SK-N-MC (cell line): ENCODE results near the gene ADAMTSL1.

Source experiments
- DNase-seq: peaks from one replicate; pipeline ENCODE4 v3.0.0-alpha.2; 2011; ENCODE audit warnings: low read depth, low spot score
- H3K27ac ChIP-seq: fragments of 200-600 bp; sonication (generic); 2 replicates; pipeline ENCODE4 v1.5.1; 2016; ENCODE audit warnings: mixed run types
- H3K36me3 ChIP-seq: fragments of 200-600 bp; sonication (generic); 2 replicates; pipeline ENCODE4 v1.6.1; 2017; ENCODE audit warnings: antibody characterized with exemption, low read length, mixed read lengths; ENCODE audit not compliant: insufficient read depth
- H3K4me3 ChIP-seq: fragments of 200-600 bp; sonication (generic); 2 replicates; pipeline ENCODE4 v1.5.1; 2016
- H3K9ac ChIP-seq: fragments of 200-600 bp; sonication (generic); 2 replicates; pipeline ENCODE4 v1.8.0; 2017; ENCODE audit warnings: mixed run types, mixed read lengths; ENCODE audit not compliant: insufficient read length
- H3K9me3 ChIP-seq: fragments of 200-600 bp; sonication (generic); 2 replicates; pipeline ENCODE4 v1.6.1; 2017; ENCODE audit warnings: low read depth, mild to moderate bottlenecking, antibody characterized with exemption, low read length, moderate library complexity, mixed read lengths
- EZH2 ChIP-seq: fragments of 200-600 bp; sonication (generic); IDR thresholded peaks from one replicate; pipeline ENCODE4 v1.6.1; 2017; ENCODE audit warnings: antibody characterized with exemption
- FOXP2 ChIP-seq: optimal IDR thresholded peaks from 2 replicates; pipeline ENCODE3; 2011; ENCODE audit warnings: mild to moderate bottlenecking, moderate library complexity; ENCODE audit not compliant: insufficient read depth; ENCODE audit errors: extremely low read length, control extremely low read depth
- POLR2AphosphoS5 ChIP-seq: IDR thresholded peaks from 2 replicates; pipeline ENCODE4 v1.6.1; 2012; ENCODE audit warnings: mild to moderate bottlenecking, low read depth, low read length, borderline replicate concordance

ADAMTSL1 gene

GRCh38 chr9:18499980-18500379 is 26.0 kb downstream of the ADAMTSL1 start:
- Histone ChIP-seq H3K27ac (no peak overlapping the region), H3K36me3 (no peaks in the 10 kb centered on the region), H3K9ac (no peak overlapping the region), H3K9me3 (no peaks in the 10 kb centered on the region), H3K4me3 (no peak overlapping the region)
- DNase-seq = no peak
- TF ChIP-seq FOXP2 (no peak), POLR2AphosphoS5 (no peak), EZH2 (no peak)

GRCh38 chr9:18500451-18500850 is 26.5 kb downstream of the ADAMTSL1 start:
- Histone ChIP-seq H3K4me3 (no peak overlapping the region), H3K36me3 (no peaks in the 10 kb centered on the region), H3K9ac (no peak overlapping the region), H3K27ac (no peak overlapping the region), H3K9me3 (no peaks in the 10 kb centered on the region)
- TF ChIP-seq EZH2 (no peak), POLR2AphosphoS5 (no peak), FOXP2 (no peak)
- DNase-seq = no peak

- Histone ChIP-seq H3K4me3 (no peak overlapping the region), H3K36me3 (no peaks in the 10 kb centered on the region), H3K9me3 (no peaks in the 10 kb centered on the region), H3K9ac (no peak overlapping the region), H3K27ac (no peak overlapping the region)
- DNase-seq = no peak
- TF ChIP-seq FOXP2 (no peak), EZH2 (no peak), POLR2AphosphoS5 (no peak)
Measured at GRCh38 chr9:18501949-18502348, 28.0 kb downstream of the ADAMTSL1 start.

- H3K4me3 ChIP-seq = no peak overlapping the region
- no peak for DNase-seq
- H3K9me3 ChIP-seq = no peaks in the 10 kb centered on the region
- TF ChIP-seq POLR2AphosphoS5 (no peak), FOXP2 (no peak), EZH2 (no peak)
- no peaks in the 10 kb centered on the region for H3K36me3 ChIP-seq
- no peak overlapping the region for H3K27ac ChIP-seq
- no peak overlapping the region for H3K9ac ChIP-seq
Measured at GRCh38 chr9:18502546-18502945, 28.6 kb downstream of the ADAMTSL1 start.

GRCh38 chr9:18504707-18505106 is 30.8 kb downstream of the ADAMTSL1 start:
- Histone ChIP-seq H3K4me3 (no peak overlapping the region), H3K9me3 (no peaks in the 10 kb centered on the region), H3K9ac (no peak overlapping the region), H3K27ac (no peak overlapping the region), H3K36me3 (no peaks in the 10 kb centered on the region)
- TF ChIP-seq FOXP2 = no peak
- TF ChIP-seq POLR2AphosphoS5 = no peak
- TF ChIP-seq EZH2 = no peak
- no peak for DNase-seq

GRCh38 chr9:18507151-18507550 is 33.2 kb downstream of the ADAMTSL1 start:
- no peak overlapping the region for H3K9ac ChIP-seq
- no peaks in the 10 kb centered on the region for H3K9me3 ChIP-seq
- no peak for DNase-seq
- TF ChIP-seq FOXP2 (no peak), EZH2 (no peak), POLR2AphosphoS5 (no peak)
- H3K27ac ChIP-seq = no peak overlapping the region
- H3K4me3 ChIP-seq = no peak overlapping the region
- H3K36me3 ChIP-seq = no peaks in the 10 kb centered on the region

- Histone ChIP-seq H3K9ac (no peak overlapping the region), H3K9me3 (no peaks in the 10 kb centered on the region), H3K36me3 (no peaks in the 10 kb centered on the region), H3K27ac (no peak overlapping the region), H3K4me3 (no peak overlapping the region)
- DNase-seq = no peak
- TF ChIP-seq FOXP2 (no peak), POLR2AphosphoS5 (no peak), EZH2 (no peak)
Measured at GRCh38 chr9:18516514-18516913, 42.6 kb downstream of the ADAMTSL1 start.

GRCh38 chr9:18516965-18517364 is 43.0 kb downstream of the ADAMTSL1 start:
- Histone ChIP-seq H3K36me3 (no peaks in the 10 kb centered on the region), H3K9ac (no peak overlapping the region), H3K4me3 (no peak overlapping the region), H3K27ac (no peak overlapping the region), H3K9me3 (no peaks in the 10 kb centered on the region)
- TF ChIP-seq EZH2 (no peak), POLR2AphosphoS5 (no peak), FOXP2 (no peak)
- no peak for DNase-seq

- Histone ChIP-seq H3K4me3 (no peak overlapping the region), H3K36me3 (no peaks in the 10 kb centered on the region)
- DNase-seq = no peak
Measured at GRCh38 chr9:18520416-18521047, 46.6 kb downstream of the ADAMTSL1 start.

More at GRCh38 chr9:18520416-18521047, 46.6 kb downstream of the ADAMTSL1 start:
- Histone ChIP-seq H3K9me3 (no peaks in the 10 kb centered on the region), H3K27ac (no peak overlapping the region), H3K9ac (no peak overlapping the region)
- no peak for TF ChIP-seq POLR2AphosphoS5
- no peak for TF ChIP-seq EZH2
- no peak for TF ChIP-seq FOXP2
